ENCODE results near the gene RNPS1.

RNPS1 gene

DNA sequence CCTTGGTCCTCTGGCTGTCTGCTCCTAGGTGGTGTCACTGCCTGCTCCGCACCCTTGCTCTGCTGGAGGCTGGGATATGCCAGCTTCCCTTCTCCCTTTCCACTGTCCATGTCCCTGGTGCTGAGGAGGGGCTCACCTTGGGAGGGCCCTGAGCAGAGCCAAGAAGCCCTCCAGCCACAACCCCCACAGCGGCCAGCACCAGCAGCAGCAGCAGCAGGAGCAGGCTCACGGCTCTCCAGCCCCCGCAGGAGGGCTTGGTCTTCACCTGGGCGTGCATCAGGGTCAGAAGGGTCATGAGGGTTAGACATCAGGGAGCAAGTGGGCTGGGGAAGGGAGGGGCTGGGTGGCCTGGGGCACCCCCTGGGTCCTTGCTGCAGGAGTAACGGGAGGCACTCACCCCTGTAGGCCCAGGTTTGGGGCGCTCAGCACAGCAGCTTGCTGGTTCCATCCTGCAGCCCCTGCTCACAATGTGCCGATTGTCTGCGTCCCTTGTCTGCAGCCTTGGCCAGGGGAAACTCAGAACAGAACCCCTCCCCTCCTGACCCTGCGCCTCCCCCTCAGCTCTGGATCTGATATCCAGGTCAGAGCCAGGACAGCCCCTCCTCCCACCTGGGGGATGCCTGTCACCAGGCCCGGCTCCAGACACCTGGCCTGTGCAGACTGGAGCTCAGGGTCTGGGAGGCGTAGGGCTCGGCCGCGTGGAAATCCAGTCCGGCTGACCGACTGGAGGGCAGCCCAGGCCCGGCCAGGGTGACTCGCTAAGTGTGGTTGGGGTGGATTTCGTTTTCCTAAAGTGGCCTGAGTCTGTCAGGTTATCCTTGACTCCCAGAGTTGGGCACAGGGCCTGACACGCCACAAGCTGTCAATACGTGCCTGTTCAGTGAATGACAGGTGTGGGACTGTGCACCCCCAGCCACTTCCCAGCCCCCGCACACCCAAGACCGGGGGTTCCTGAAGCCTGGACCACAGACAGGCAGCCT, 57.2 kb downstream of the RNPS1 start, which contains the start of gene BRICD5:
Gene BRICD5, minus strand, starts transcription at position 478 of the 980 bp plus-strand sequence. Its CDS starts 30 bp downstream, at position 448.
- no peak for DNase-seq

DNA sequence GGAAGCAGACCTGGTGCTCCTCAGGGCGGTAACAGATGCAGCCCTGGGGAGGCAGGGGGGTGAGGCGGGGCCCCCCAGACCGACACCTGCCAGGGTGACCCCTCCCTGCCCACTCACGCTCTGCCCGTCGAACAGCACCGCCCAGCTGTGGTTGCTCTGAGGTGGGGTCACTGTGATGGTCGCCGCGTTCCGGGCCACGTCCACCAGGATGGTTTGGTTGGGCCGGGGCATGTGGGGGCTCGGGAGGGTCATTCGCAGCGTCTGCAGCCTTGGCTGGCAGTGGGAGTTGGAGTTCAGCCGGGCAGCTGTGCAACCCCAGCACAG, 58.0 kb downstream of the RNPS1 start:
- DNase-seq: no peak

DNA sequence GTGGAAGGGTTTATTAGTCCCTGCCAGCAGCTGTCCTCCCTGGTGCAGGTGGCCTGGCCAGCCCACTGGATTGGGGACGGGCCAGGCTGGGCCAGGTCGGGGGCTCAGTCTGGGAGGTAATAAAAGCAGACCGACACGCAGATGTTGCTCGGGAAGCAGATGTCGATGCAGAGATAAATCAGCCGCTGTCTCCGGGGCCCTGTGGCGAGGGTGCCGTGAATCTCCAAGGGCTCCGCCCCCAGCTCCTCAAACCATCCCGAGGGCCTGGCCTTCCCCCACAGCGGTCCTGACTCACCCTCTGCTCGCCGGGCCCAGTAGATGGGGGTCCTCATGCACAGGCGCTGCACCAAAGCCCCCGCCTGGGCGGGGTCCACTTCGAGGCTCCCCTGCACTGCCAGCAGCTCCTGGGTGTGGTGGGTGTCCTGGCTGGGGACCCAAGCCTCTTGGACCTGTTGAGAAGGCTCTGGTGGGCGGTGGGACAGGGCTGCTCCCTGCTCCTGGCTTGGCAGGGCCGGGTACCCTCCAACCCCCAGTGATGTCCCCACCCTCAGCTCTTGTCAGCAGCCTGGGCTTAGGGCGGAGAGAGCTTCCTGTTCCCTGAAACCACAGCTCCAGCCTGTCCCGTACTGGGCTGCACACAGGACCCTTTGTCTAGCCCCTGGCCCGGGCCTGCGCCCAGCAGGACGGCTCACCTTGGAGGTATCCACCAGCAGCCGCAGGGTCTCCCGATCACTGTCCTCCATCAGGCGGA, 58.5 kb downstream of the RNPS1 start:
- no peak for DNase-seq

GRCh38 chr16:2208772-2209171, 59.2 kb downstream of the RNPS1 start:
- no peak for DNase-seq

GRCh38 chr16:2208308-2208707, 59.6 kb downstream of the RNPS1 start:
- DNase-seq: no peak

DNA sequence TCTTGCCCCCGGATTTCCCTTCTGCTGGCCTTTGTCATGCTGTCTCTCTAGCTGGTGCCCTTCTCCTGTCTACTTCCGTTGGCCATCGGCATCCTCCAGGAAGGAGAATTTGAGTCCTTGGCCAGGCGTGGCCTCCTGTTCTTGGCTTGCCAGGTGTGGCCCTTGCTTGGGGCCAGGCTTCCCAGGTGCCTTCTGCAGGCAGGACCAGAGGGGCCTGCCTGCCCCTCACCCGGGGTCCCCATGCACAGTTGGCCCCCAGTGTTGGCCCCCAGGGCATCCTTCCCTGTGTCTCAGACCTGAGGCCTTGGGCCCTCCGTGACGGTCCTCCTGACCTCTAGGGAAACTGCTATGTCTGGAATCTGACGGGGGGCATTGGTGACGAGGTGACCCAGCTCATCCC, 60.1 kb downstream of the RNPS1 start:
- no peak for DNase-seq

DNA sequence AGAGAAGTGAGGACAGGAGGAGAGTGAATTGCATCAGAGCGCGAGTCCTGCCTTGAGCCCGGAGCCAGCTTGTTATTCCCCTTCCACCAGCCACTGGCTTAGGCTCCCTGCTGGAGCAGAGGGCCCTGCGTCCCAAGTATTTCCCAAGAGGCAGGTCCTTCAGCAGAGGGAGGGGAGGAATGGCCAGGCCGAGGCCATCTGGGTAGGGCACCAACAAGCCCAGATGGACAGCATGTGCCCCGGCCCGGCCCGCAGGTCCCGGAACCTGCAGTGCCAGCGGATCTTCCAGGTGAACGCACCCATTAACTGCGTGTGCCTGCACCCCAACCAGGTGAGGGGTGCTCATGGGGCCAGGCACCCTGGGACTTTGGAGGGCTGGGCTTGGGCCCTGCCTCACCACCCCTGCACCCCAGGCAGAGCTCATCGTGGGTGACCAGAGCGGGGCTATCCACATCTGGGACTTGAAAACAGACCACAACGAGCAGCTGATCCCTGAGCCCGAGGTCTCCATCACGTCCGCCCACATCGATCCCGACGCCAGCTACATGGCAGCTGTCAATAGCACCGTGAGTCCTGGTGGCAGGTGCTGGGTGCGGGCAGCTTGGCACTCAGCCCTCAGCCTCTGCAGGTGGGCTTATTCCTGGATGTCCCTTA, 61.0 kb downstream of the RNPS1 start:
- no peak for DNase-seq

DNA sequence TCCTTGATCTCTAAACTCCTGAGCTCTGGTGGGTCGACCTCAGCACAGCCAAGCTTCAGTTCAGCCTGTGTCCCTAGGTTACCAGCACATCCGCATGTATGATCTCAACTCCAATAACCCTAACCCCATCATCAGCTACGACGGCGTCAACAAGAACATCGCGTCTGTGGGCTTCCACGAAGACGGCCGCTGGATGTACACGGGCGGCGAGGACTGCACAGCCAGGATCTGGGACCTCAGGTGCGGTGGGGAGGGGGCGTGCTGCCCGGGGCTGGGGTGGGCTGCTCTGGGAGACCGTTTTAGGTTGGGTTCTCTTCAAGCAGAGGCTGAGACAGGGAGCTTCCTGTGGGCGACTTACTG, 61.5 kb downstream of the RNPS1 start:
- DNase-seq: no peak

GRCh38 chr16:2205967-2206313, 62.0 kb downstream of the RNPS1 start:
- DNase-seq: no peak

DNA sequence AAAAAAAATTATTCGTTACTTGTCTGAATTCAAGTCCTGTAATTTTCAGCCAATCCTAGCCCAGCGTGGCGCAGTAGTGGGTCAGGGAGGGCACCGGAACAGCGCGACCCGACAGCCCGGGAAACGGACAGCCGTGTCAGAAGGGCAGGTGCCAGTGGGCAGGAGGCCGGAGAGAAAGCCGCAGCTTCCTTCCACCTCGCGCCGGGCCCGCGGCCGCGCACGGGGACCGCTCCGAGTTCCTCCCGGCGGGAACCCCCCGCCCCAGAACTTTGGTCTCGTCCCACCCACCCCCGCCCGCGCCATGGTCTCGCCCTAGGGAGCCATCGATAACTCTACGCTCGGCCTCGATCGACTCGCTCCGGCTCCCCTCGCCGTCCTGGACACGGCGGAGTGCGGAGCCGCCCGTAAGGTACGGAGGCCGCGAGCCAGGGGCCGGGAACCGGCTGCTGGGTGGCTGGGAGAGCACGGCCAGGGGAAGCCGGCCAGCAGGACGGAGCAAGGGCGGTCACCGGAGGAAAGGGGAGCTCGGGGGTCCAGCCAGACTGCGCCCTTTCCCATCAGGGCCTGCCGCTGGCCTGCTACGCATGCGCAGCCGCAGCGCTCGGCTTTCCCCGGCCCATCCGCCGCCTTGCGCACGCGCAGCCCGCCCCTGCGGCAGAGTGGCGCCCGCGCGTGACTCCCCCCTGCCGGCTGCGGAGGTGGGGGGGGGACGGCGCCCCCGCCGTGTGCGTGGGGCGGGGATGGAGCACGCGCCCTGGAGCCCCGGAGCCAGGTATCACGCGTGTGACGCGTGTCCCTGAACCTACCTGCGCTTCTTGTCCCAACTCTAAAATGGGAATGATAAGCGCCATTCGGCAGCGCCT, 62.6 kb downstream of the RNPS1 start, which contains the start of gene MLST8:
Gene MLST8, plus strand, starts transcription at position 351 of the 863 bp plus-strand sequence. CDS start 632 bp downstream, outside the sequence.
- peak; percentile 61 for DNase-seq

DNA sequence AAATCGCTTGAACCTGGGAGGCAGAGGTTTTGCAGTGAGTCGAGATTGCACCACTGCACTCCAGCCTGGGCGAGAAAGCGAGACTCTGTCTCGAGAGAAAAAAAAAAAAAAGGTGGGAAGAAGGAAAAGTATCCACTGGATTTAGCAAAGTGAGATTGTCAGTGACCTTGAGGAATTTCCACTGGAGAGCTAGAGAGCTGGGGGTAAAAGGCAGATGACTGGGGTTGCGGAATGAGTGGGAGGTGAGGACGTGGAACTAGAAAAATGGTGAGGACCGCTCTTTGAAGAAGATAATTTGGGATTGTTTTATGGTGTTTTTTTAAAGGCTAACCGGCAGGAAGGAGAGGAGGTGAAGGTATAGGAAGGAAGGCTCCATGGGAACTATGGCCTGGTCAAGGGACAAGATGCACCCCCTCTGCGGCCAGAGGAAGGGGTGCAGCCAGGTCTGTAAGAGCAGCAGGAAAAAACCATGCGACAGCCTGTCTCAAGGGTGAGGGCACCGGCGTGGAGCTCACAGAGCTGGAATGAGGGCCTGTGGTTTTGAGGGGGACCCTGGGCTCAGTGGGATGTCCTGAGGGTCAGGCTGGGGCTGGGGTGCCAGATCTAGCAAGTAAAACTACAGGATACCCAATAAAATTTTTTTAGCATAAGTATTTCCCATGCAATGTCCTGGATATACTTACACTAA, 63.4 kb downstream of the RNPS1 start:
- DNase-seq: no peak
